Karpas-422 (cell line): ENCODE results near the gene NME7. TPM values are rescaled to one million over a fixed set of nuclear protein-coding genes. Genes with fewer than 3 reads are reported as not detected.
"Not testable (repeated sequence)": the region's sequence is repeated elsewhere in the genome, so short reads cannot be mapped to it uniquely, and the experiment has no call there.

Experiments
- DNase-seq: peaks from one replicate; pipeline ENCODE4 v3.0.0-alpha.2; 2015
- H2AFZ ChIP-seq: fragments of 200-600 bp; sonication (generic); 2 replicates; pipeline ENCODE4 v1.6.1; 2014; ENCODE audit warnings: antibody characterized with exemption, low read length, mixed read lengths
- H3K27ac ChIP-seq: fragments of 200-600 bp; sonication (generic); 2 replicates; pipeline ENCODE4 v1.5.1; 2014; ENCODE audit warnings: mild to moderate bottlenecking, low read length, moderate library complexity
- H3K27me3 ChIP-seq: fragments of 200-600 bp; sonication (generic); 2 replicates; pipeline ENCODE4 v1.6.1; 2014; ENCODE audit warnings: low read length, mixed read lengths
- H3K36me3 ChIP-seq: fragments of 200-600 bp; sonication (generic); 2 replicates; pipeline ENCODE4 v1.6.1; 2014; ENCODE audit warnings: low read length, mixed read lengths; ENCODE audit not compliant: insufficient read depth
- H3K4me1 ChIP-seq: fragments of 200-600 bp; sonication (generic); 2 replicates; pipeline ENCODE4 v1.6.1; 2014; ENCODE audit warnings: mild to moderate bottlenecking, low read length, mixed read lengths
- H3K4me2 ChIP-seq: fragments of 200-600 bp; sonication (generic); 2 replicates; pipeline ENCODE4 v1.6.1; 2014; ENCODE audit warnings: low read length, low read depth, mild to moderate bottlenecking; ENCODE audit not compliant: poor library complexity, severe bottlenecking
- H3K4me3 ChIP-seq: fragments of 200-600 bp; sonication (generic); 2 replicates; pipeline ENCODE4 v1.5.1; 2014; ENCODE audit warnings: mild to moderate bottlenecking, antibody characterized with exemption, low read length, mixed read lengths
- H3K79me2 ChIP-seq: fragments of 200-600 bp; sonication (generic); 2 replicates; pipeline ENCODE4 v1.6.1; 2014; ENCODE audit warnings: mild to moderate bottlenecking, low read length, mixed read lengths
- H3K9ac ChIP-seq: fragments of 200-600 bp; sonication (generic); 2 replicates; pipeline ENCODE4 v1.6.0; 2014; ENCODE audit warnings: low read length
- H3K9me2 ChIP-seq: fragments of 200-600 bp; sonication (generic), shearing (Covaris generic); replicated peaks from 2 replicates; pipeline ENCODE4 v1.6.0; 2014; ENCODE audit warnings: mild to moderate bottlenecking, low read length, moderate library complexity; ENCODE audit not compliant: insufficient read depth
- H3K9me3 ChIP-seq: fragments of 300-700, 200-600 bp; sonication (generic); 2 replicates; pipeline ENCODE4 v1.6.1; 2014; ENCODE audit warnings: low read length, mixed read lengths
- H4K20me1 ChIP-seq: fragments of 200-600 bp; sonication (generic); 2 replicates; pipeline ENCODE4 v1.6.1; 2014; ENCODE audit warnings: mild to moderate bottlenecking, antibody characterized with exemption, low read length, low read depth; ENCODE audit not compliant: insufficient read depth
- total RNA-seq: library from RNA; depleted of rRNA; stranded (reverse); fragments of >200 nt; shearing (Covaris generic); gene quantifications from 2 replicates; pipeline ENCODE4 v1.2.3, GENCODE V29; 2014; ENCODE audit warnings: low replicate concordance

NME7 gene
- total RNA-seq, 1 experiment from 2014 or later: 7.2 TPM

GRCh38 chr1:169360415-169360814 lies 7.2 kb downstream of the NME7 start:
- no peaks in the 10 kb centered on the region for H3K4me1 ChIP-seq
- no peak overlapping the region for H3K9ac ChIP-seq
- no peak overlapping the region for H3K4me2 ChIP-seq
- H4K20me1 ChIP-seq: no peaks in the 10 kb centered on the region
- H3K9me2 ChIP-seq: no peaks in the 10 kb centered on the region
- no peaks in the 10 kb centered on the region for H3K27me3 ChIP-seq
- no peaks in the 10 kb centered on the region for H3K36me3 ChIP-seq
- 0 out of 2 replicates have a peak, but pooled peaks cover 3% of the 10 kb centered on the region for H3K9me3 ChIP-seq
- H3K79me2 ChIP-seq: 0 out of 2 replicates have a peak, but pooled peaks cover 2% of the 10 kb centered on the region
- no peak overlapping the region for H3K27ac ChIP-seq
- H2AFZ ChIP-seq: no peak overlapping the region
- no peak overlapping the region for H3K4me3 ChIP-seq
- DNase-seq: no peak

GRCh38 chr1:169348383-169349036 lies 19.1 kb downstream of the NME7 start:
- Histone ChIP-seq H4K20me1 (0 out of 2 replicates have a peak, but pooled peaks cover 9% of the 10 kb centered on the region), H3K4me1 (peaks cover 13% of the 10 kb centered on the region), H3K9me2 (no peaks in the 10 kb centered on the region), H3K4me2 (peak overlapping the region; percentile 47), H3K9ac (no peak overlapping the region), H3K27me3 (no peaks in the 10 kb centered on the region), H3K36me3 (no peaks in the 10 kb centered on the region), H3K27ac (no peak overlapping the region), H3K9me3 (no peaks in the 10 kb centered on the region), H3K79me2 (no peaks in the 10 kb centered on the region), H3K4me3 (no peak overlapping the region), H2AFZ (no peak overlapping the region)
- peak; percentile 84 for DNase-seq

DNA sequence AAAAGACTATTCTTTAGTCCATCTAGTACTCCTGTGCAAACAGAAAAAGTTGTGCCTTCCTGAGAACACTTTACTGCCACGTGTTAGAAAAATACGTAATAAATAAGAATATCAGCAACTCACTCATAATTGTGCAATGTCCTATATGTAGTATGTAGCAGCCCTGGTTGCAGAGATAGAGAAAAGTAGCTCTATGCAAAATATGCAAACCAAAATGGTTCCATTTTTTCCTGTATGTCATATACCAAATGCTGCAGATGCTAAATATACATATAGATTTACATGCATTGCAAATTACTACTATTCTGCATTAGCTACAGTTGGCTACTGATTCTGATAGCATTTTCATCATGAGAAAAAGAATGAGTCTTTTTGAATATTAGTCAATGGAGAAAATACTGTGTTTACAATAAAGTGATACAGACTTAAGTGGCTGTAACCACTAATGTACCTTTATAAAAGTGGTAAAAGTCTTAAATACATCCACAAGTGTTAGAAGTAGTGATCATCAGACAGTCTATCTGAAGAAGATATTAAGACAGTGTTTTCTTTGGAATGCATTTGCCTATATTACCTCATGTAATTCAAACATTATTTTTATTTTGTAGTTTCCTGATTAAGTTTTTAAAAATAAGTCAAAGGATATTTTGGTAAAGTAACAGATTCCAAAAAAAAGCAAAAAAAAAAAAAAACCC lies 19.8 kb downstream of the NME7 start:
- Histone ChIP-seq H3K79me2 (no peaks in the 10 kb centered on the region), H3K4me1 (peaks cover 13% of the 10 kb centered on the region), H3K4me2 (peak overlapping the region; percentile 47), H3K27me3 (no peaks in the 10 kb centered on the region), H3K36me3 (no peaks in the 10 kb centered on the region), H3K27ac (no peak overlapping the region), H3K4me3 (no peak overlapping the region), H4K20me1 (0 out of 2 replicates have a peak, but pooled peaks cover 9% of the 10 kb centered on the region), H2AFZ (no peak overlapping the region), H3K9me3 (no peaks in the 10 kb centered on the region), H3K9me2 (no peaks in the 10 kb centered on the region), H3K9ac (no peak overlapping the region)
- DNase-seq: peak; percentile 70

- Histone ChIP-seq H3K4me1 (peaks cover 14% of the 10 kb centered on the region), H4K20me1 (0 out of 2 replicates have a peak, but pooled peaks cover 9% of the 10 kb centered on the region), H3K4me2 (no peak overlapping the region), H3K36me3 (no peaks in the 10 kb centered on the region), H3K4me3 (no peak overlapping the region), H3K9me3 (no peaks in the 10 kb centered on the region), H2AFZ (no peak overlapping the region), H3K27ac (no peak overlapping the region), H3K9me2 (no peaks in the 10 kb centered on the region), H3K79me2 (no peaks in the 10 kb centered on the region), H3K27me3 (no peaks in the 10 kb centered on the region), H3K9ac (no peak overlapping the region)
- DNase-seq: no peak
Measured at GRCh38 chr1:169346036-169346589, 21.5 kb downstream of the NME7 start.

GRCh38 chr1:169345511-169345910 lies 22.1 kb downstream of the NME7 start:
- Histone ChIP-seq H3K4me1 (peaks cover 19% of the 10 kb centered on the region), H4K20me1 (0 out of 2 replicates have a peak, but pooled peaks cover 9% of the 10 kb centered on the region), H3K9me2 (no peaks in the 10 kb centered on the region), H3K27me3 (no peaks in the 10 kb centered on the region), H3K79me2 (no peaks in the 10 kb centered on the region), H3K9me3 (no peaks in the 10 kb centered on the region), H3K9ac (no peak overlapping the region), H3K4me2 (no peak overlapping the region), H2AFZ (no peak overlapping the region), H3K27ac (no peak overlapping the region), H3K4me3 (no peak overlapping the region), H3K36me3 (no peaks in the 10 kb centered on the region)
- DNase-seq: no peak

DNA sequence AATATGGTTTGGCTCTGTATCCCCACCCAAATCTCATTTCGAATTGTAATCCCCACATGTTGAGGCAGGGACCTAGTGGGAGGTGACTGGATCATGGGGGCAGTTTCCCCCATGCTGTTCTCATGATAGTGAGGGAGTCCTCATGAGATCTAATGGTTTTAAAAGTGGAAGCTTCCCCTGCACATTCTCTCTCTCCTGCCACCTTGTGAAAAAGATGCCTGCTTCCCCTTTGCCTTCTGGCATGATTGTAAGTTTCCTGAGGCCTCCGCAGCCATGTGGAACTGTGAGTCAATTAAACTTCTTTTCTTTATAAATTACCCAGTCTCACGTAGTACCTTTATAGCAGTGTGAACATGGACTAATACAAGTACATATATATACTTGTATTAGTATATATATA lies 25.5 kb downstream of the NME7 start:
- not testable (repeated sequence) for H3K4me2 ChIP-seq, H2AFZ ChIP-seq, H3K9me3 ChIP-seq, H3K36me3 ChIP-seq, H4K20me1 ChIP-seq, DNase-seq, H3K27me3 ChIP-seq, H3K9ac ChIP-seq, H3K27ac ChIP-seq, H3K4me3 ChIP-seq, H3K4me1 ChIP-seq, H3K9me2 ChIP-seq, H3K79me2 ChIP-seq

- no peak overlapping the region for H3K4me2 ChIP-seq
- no peak for DNase-seq
- H3K27ac ChIP-seq: no peak overlapping the region
- H3K9ac ChIP-seq: no peak overlapping the region
- no peak overlapping the region for H3K4me3 ChIP-seq
- no peaks in the 10 kb centered on the region for H3K79me2 ChIP-seq
- no peaks in the 10 kb centered on the region for H3K9me3 ChIP-seq
- no peaks in the 10 kb centered on the region for H3K27me3 ChIP-seq
- no peaks in the 10 kb centered on the region for H3K36me3 ChIP-seq
- 0 out of 2 replicates have a peak, but pooled peaks cover 2% of the 10 kb centered on the region for H4K20me1 ChIP-seq
- H3K4me1 ChIP-seq: peaks cover 6% of the 10 kb centered on the region
- no peaks in the 10 kb centered on the region for H3K9me2 ChIP-seq
- H2AFZ ChIP-seq: no peak overlapping the region
Measured at GRCh38 chr1:169340882-169341281, 26.7 kb downstream of the NME7 start.

- Histone ChIP-seq H3K4me1 (peaks cover 6% of the 10 kb centered on the region), H3K79me2 (no peaks in the 10 kb centered on the region), H3K9me2 (no peaks in the 10 kb centered on the region), H3K9ac (no peak overlapping the region), H3K4me3 (no peak overlapping the region), H3K36me3 (no peaks in the 10 kb centered on the region), H2AFZ (no peak overlapping the region), H3K9me3 (no peaks in the 10 kb centered on the region), H3K27me3 (no peaks in the 10 kb centered on the region), H4K20me1 (no peaks in the 10 kb centered on the region), H3K4me2 (no peak overlapping the region), H3K27ac (no peak overlapping the region)
- DNase-seq: no peak
Measured at GRCh38 chr1:169339773-169340172, 27.8 kb downstream of the NME7 start.
